GM12873 (cell line): ENCODE measurements around the gene CDC42SE2.

Experiments used
- TF ChIP-seq, protein P1 (sequence below): IDR thresholded peaks from 2 replicates; pipeline ENCODE4 v1.5.1; 2012; ENCODE audit warnings: low read depth, mild to moderate bottlenecking, moderate library complexity, low read length, control low read depth; ENCODE audit not compliant: insufficient read depth; ENCODE audit errors: missing control alignments

CDC42SE2 gene

GRCh38 chr5:131281868-131282234 lies 18.0 kb downstream of the CDC42SE2 start:
- TF ChIP-seq, protein P1, sequence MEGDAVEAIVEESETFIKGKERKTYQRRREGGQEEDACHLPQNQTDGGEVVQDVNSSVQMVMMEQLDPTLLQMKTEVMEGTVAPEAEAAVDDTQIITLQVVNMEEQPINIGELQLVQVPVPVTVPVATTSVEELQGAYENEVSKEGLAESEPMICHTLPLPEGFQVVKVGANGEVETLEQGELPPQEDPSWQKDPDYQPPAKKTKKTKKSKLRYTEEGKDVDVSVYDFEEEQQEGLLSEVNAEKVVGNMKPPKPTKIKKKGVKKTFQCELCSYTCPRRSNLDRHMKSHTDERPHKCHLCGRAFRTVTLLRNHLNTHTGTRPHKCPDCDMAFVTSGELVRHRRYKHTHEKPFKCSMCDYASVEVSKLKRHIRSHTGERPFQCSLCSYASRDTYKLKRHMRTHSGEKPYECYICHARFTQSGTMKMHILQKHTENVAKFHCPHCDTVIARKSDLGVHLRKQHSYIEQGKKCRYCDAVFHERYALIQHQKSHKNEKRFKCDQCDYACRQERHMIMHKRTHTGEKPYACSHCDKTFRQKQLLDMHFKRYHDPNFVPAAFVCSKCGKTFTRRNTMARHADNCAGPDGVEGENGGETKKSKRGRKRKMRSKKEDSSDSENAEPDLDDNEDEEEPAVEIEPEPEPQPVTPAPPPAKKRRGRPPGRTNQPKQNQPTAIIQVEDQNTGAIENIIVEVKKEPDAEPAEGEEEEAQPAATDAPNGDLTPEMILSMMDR: no peak

DNA sequence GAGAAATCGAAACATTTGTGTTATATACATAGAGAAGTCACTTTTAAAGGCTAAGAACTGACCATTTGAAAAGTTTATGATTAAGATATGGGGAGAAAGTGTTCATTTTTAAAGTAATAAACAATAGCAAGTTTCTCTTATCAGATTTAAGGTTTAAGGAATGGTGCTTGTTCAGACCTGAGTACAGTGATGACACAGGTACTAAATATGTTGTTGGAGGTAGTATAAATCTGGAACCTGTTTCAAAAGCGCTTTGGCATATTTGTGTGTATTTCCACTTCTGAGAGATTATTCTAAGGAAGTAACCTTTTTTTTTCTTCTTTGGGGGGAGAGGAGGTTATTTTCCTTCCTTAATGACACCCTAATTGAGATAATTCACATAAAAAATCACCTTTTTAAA lies 18.4 kb downstream of the CDC42SE2 start:
- TF ChIP-seq, protein P1: no peak

- TF ChIP-seq, protein P1: no peak
These were observed 22.0 kb downstream of the CDC42SE2 start for GRCh38 chr5:131285703-131286399.

GRCh38 chr5:131286400-131286715 lies 22.5 kb downstream of the CDC42SE2 start:
- TF ChIP-seq, protein P1: no peak

GRCh38 chr5:131288328-131288727 lies 24.5 kb downstream of the CDC42SE2 start:
- TF ChIP-seq, protein P1: no peak

- TF ChIP-seq, protein P1: no peak
These were observed 25.9 kb downstream of the CDC42SE2 start for GRCh38 chr5:131289738-131290137.

- TF ChIP-seq, protein P1: no peak
These were observed 32.4 kb downstream of the CDC42SE2 start for GRCh38 chr5:131296213-131296672.
